Activated T-cell treated with anti-CD3 and anti-CD28 coated beads, Interleukin-2, amount 50 U/mL, for 4 hours (primary cell): ENCODE results near the gene HMGA1. TPM values are rescaled to one million over a fixed set of nuclear protein-coding genes. Genes with fewer than 3 reads are reported as not detected.

ENCODE experiments used
- ATAC-seq, 2 donors: fragments of 200-7000 bp; cut with Tn5 transposase; one replicate each; pipeline ENCODE4 v1.10.0; 2021
- DNase-seq: peaks from one replicate; pipeline ENCODE4 v3.0.0-alpha.2; 2020
- H3K27me3 Mint-ChIP-seq: one replicate; pipeline ENCODE4 v1.8.0; 2021; ENCODE audit warnings: low read depth, mixed read lengths
- H3K36me3 Mint-ChIP-seq: one replicate; pipeline ENCODE4 v1.8.0; 2022; ENCODE audit warnings: mixed read lengths; ENCODE audit not compliant: insufficient read depth
- H3K4me1 Mint-ChIP-seq: one replicate; pipeline ENCODE4 v1.8.0; 2021; ENCODE audit warnings: low read depth, mixed read lengths
- H3K4me3 Mint-ChIP-seq: one replicate; pipeline ENCODE4 v1.8.0; 2021; ENCODE audit warnings: mild to moderate bottlenecking, moderate library complexity, mixed read lengths
- H3K9me3 Mint-ChIP-seq: one replicate; pipeline ENCODE4 v1.8.0; 2021; ENCODE audit warnings: mixed read lengths
- total RNA-seq, 3 donors: library from RNA; stranded (reverse); gene quantifications; one replicate each; pipeline ENCODE4 v1.2.1, GENCODE V29; 2021

Gene HMGA1
- total RNA-seq, 3 donors from 2014 or later = 646 to 976 (median 781) TPM

- H3K27me3 Mint-ChIP-seq = no peaks in the 10 kb centered on the region
- no peaks in the 10 kb centered on the region for H3K36me3 Mint-ChIP-seq
- no peak for ATAC-seq
- peaks cover 13% of the 10 kb centered on the region for H3K4me1 Mint-ChIP-seq
- H3K9me3 Mint-ChIP-seq = no peaks in the 10 kb centered on the region
- H3K4me3 Mint-ChIP-seq = no peak overlapping the region
- DNase-seq = no peak
These were observed 30.8 kb upstream of the HMGA1 start for GRCh38 chr6:34205916-34206315.

DNA sequence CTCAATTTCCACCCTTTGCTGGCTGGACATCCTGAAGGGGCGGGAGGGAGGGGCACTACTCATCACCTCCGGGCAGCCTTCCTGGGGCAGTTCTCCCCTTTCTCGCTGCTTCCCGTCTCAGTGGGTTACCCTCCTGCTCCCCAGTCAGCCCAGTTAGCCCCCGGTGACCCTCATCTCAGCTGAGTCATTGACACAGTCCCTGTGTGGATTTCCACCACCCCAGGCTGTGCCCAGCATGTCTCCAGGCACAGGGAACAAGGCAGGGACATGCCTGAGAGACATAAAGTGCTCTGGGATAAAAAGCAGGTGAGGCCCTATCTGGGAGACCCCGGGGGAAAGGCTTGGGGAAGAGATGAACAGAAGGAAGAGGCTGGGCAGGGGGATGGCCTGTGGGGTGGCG lies 29.9 kb upstream of the HMGA1 start:
- Mint-ChIP-seq H3K4me1 (peaks cover 13% of the 10 kb centered on the region), H3K9me3 (no peaks in the 10 kb centered on the region), H3K36me3 (no peaks in the 10 kb centered on the region), H3K4me3 (no peak overlapping the region), H3K27me3 (no peaks in the 10 kb centered on the region)
- ATAC-seq (no peak), DNase-seq (no peak)

DNA sequence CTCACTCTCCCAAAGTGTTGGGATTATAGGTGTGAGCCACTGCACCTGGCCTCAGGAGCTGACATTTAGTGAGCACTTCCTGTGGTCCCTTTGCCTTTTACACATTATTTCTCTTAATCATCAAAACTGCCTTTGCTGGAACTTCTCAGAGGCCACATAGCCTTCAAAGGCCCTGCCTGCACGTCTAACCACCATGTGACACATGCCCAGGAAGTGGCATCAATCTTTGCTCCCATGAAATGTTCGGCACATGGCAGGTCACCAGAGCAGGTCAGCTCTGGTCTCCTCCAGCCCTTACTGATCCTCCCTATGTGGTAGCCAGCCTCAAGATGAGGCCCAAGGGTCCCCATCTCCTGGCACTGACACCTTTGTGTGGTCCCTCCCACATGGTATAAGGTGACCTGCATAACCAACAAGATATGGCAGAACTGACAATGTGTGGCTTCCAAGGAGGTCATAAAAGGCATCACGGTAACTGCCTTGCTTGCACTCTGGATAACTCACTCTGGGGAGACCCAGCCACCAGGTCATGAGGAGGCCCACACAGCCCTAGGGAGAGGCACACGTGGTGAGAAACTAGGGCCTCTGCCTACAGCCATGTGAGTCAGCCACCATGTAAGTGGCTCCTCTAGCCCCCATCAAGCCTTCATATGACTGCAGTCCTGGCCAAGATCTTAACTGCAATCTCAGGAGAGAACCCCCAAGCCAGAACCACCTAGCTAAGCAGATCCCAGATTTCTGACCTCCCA lies 28.8 kb upstream of the HMGA1 start:
- Mint-ChIP-seq H3K36me3 (no peaks in the 10 kb centered on the region), H3K4me1 (peaks cover 13% of the 10 kb centered on the region), H3K27me3 (no peaks in the 10 kb centered on the region), H3K4me3 (no peak overlapping the region), H3K9me3 (no peaks in the 10 kb centered on the region)
- DNase-seq (no peak), ATAC-seq (peak; percentile 94)

DNA sequence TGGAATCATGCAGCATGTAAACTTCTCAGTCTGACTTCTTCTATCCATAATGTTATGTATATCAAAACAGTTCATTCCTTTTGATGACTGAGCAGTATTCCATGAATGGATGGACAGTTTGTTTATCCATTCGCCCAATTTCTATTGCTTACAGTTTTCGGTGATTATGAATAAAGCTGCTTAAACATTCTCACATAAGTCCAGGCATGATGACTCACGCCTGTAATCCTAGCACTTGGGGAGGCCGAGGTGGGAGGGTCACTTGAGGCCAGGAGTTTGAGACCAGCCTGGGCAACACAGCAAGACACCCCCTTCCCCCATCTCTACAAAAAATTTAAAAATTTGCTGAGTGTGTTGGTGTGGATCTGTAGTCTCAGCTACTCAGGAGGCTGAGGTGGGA lies 22.9 kb upstream of the HMGA1 start:
- H3K4me1 Mint-ChIP-seq = no peaks in the 10 kb centered on the region
- no peaks in the 10 kb centered on the region for H3K9me3 Mint-ChIP-seq
- H3K36me3 Mint-ChIP-seq = no peaks in the 10 kb centered on the region
- ATAC-seq (no peak), DNase-seq (no peak)
- peaks cover 1% of the 10 kb centered on the region for H3K27me3 Mint-ChIP-seq
- H3K4me3 Mint-ChIP-seq = no peak overlapping the region

GRCh38 chr6:34218691-34219090 lies 18.0 kb upstream of the HMGA1 start:
- DNase-seq (no peak), ATAC-seq (no peak)
- peaks cover 9% of the 10 kb centered on the region for H3K4me1 Mint-ChIP-seq
- peaks cover 1% of the 10 kb centered on the region for H3K27me3 Mint-ChIP-seq
- no peak overlapping the region for H3K4me3 Mint-ChIP-seq
- H3K9me3 Mint-ChIP-seq = no peaks in the 10 kb centered on the region
- no peaks in the 10 kb centered on the region for H3K36me3 Mint-ChIP-seq

GRCh38 chr6:34223381-34223955 lies 13.2 kb upstream of the HMGA1 start:
- H3K4me1 Mint-ChIP-seq = peaks cover 24% of the 10 kb centered on the region
- DNase-seq (no peak), ATAC-seq (peak; percentile 2 to 13)
- H3K4me3 Mint-ChIP-seq = peak overlapping the region; percentile 38
- H3K36me3 Mint-ChIP-seq = no peaks in the 10 kb centered on the region
- H3K27me3 Mint-ChIP-seq = no peaks in the 10 kb centered on the region
- H3K9me3 Mint-ChIP-seq = no peaks in the 10 kb centered on the region

GRCh38 chr6:34223956-34224940 lies 12.4 kb upstream of the HMGA1 start:
- peak; percentile 92 to 93 for ATAC-seq
- no peaks in the 10 kb centered on the region for H3K27me3 Mint-ChIP-seq
- peaks cover 24% of the 10 kb centered on the region for H3K4me1 Mint-ChIP-seq
- H3K4me3 Mint-ChIP-seq = peak overlapping the region; percentile 38
- no peaks in the 10 kb centered on the region for H3K9me3 Mint-ChIP-seq
- H3K36me3 Mint-ChIP-seq = no peaks in the 10 kb centered on the region
- DNase-seq = peak; percentile 94

DNA sequence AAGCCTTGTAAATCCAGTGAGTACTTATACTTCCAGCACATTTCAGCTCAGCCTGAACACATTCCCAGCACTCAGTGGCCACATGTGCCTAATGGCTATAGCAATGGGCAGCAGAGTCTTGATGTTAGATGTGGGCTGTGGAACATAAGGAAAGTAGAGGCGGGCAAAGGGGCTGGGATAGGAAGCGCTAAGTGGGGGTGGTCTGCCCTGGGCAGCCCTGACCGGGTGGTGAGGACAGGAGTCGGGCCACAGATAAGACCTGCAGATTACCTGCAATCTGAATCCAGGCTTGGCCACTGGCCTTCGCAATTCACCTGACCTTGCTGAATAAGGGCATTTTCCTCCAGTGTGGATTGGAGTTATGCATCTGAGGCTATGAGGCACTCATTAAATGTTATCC lies 11.1 kb upstream of the HMGA1 start:
- ATAC-seq (no peak), DNase-seq (no peak)
- Mint-ChIP-seq H3K27me3 (no peaks in the 10 kb centered on the region), H3K4me3 (no peak overlapping the region), H3K9me3 (no peaks in the 10 kb centered on the region), H3K4me1 (peaks cover 24% of the 10 kb centered on the region), H3K36me3 (no peaks in the 10 kb centered on the region)

DNA sequence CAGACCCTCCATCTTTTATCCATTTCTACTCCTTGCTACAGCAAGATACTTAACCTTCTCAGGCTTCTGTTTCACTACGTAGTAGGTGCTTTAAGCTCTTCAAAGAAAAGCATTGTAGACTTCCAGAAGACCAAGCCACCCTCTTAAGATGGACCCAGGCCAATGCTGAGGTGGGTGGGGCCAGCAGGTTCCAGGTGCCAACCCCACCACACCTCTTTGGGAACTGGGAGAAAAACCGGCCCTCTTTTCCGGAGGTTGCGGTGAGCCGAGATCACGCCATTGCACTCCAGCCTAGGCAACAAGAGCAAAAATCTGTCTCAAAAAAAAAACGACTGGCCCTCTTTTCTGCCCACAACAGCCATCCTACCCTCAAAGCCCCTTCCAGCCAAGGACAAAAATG lies 10.6 kb upstream of the HMGA1 start:
- H3K9me3 Mint-ChIP-seq = no peaks in the 10 kb centered on the region
- H3K4me3 Mint-ChIP-seq = no peak overlapping the region
- no peaks in the 10 kb centered on the region for H3K36me3 Mint-ChIP-seq
- H3K27me3 Mint-ChIP-seq = no peaks in the 10 kb centered on the region
- no peak for DNase-seq
- ATAC-seq = no peak
- H3K4me1 Mint-ChIP-seq = peaks cover 24% of the 10 kb centered on the region

DNA sequence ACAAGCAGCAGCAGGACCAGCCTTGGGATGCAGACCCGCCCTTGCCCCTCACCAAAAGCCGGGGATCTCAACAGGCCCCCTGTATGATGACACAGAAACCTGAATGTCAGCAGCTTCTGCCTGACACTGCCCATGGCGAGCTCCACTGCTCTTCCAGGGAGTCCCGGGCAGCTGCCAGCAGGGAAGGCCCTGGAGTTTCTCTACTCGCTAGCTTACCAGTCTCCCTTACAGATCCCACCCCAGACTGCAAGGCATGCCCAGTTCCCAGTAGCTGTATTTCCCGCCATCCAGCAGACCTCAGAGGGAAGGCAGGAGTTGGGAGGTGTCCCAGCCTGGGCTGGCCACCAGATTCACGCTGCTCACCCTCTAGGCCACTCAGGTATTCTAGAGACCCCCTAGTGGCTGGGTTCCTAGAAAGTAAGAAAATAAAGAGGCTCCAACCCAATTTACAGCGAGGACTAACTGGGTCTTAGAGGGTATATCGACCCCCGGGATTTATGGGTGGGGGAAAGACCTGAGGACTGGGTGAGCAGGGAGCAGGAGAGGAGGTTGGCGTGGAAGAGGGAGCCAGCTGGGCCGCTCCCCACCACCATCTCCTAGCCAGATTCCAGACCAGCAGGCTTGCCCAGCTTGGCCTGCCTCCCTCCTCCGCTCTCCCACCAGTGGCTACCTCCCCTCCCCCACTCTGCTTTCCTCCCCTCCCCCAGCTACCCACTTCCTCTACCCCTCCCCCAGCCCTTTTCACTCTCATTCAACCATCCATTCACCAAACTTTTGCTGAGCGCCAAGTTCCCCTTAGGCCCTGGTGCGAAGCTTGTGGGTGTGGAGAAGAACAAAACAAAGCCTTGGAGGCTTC lies 9.7 kb upstream of the HMGA1 start:
- peaks cover 24% of the 10 kb centered on the region for H3K4me1 Mint-ChIP-seq
- DNase-seq (no peak), ATAC-seq (no peak)
- no peaks in the 10 kb centered on the region for H3K9me3 Mint-ChIP-seq
- no peaks in the 10 kb centered on the region for H3K27me3 Mint-ChIP-seq
- no peak overlapping the region for H3K4me3 Mint-ChIP-seq
- H3K36me3 Mint-ChIP-seq = no peaks in the 10 kb centered on the region

DNA sequence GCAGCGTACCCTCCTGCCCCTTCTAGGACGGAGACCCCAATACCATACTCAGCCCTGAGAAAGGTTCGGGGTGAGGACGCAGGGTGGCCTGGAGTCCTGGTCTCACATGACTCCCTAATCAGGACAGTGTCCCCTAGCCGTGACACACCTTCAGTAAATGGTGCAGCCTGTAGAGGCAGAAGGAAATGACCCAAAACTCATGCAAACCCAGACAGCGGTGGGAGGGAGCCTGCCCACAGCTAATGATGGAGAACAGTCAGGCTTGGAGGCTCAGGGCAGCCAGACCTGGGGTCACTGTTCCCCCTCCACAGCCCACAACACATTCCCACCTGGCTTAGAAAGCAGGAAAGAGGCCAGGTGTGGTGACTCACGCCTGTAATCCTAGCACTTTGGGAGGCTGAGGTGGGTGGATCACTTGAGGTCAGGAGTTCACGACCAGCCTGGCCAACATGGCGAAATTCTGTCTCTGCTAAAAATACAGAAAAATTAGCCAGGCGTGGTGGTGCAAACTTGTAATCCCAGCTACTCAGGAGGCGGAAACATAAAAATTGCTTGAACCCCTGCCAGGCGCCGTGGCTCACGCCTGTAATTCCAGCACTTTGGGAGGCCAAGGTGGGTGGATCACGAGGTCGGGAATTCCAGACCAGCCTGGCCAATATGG lies 8.8 kb upstream of the HMGA1 start:
- Mint-ChIP-seq H3K4me3 (no peak overlapping the region), H3K27me3 (no peaks in the 10 kb centered on the region), H3K36me3 (no peaks in the 10 kb centered on the region), H3K9me3 (no peaks in the 10 kb centered on the region), H3K4me1 (peaks cover 23% of the 10 kb centered on the region)
- DNase-seq = no peak
- ATAC-seq = no peak

DNA sequence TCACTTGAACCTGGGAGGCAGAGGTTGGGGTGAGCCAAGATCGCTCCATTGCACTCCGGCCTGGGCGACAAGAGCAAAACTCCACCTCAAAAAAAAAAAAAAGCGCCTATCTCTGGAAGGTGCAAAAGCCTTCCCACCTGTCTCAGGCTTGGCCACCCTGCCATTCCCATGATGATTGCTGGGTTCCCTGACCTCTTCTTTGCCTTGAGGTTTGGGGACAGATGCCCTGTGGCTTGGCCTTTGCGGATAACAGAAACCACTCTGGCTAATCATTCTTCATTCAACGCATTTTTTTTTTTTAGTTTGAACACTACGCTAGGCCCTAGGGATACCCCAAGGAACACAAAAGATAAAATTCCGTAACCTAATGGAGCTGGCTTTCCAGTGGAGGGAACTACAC lies 6.8 kb upstream of the HMGA1 start:
- Mint-ChIP-seq H3K27me3 (no peaks in the 10 kb centered on the region), H3K4me3 (no peak overlapping the region), H3K4me1 (peaks cover 17% of the 10 kb centered on the region), H3K36me3 (no peaks in the 10 kb centered on the region), H3K9me3 (no peaks in the 10 kb centered on the region)
- ATAC-seq (no peak), DNase-seq (no peak)

DNA sequence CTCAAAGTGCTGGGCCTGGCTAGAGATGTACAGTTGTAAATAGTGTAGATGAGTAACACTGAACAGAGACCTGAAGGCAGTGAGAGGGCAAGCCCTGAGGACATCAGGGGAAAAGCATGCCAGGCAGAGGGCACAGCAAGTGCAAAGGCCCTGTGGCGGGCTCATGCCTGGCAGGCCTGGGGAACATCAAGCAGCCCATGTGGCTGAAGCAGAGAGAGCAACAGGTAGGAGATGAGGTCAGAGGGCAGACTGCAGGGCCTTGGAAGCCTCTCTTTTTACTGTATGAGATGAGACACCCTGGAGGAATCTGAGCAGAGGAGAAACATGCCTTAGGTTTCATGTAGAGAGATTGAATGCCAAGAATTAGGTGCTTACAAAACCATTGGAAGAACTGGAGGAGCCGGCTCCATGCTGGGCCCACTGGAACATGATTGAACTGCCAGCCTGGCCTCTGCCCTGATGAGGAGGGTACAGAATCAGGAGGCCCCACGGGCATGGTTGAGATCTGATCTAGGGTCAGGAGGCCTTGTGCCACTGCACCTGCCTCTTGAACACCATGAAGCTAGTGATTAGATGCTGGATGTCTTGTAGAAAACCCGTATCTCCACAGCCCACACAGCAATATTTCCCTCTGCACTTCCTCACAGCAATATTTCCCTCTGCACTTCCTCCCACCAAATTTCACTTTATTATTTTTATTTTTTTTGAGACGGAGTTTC lies 5.9 kb upstream of the HMGA1 start:
- Mint-ChIP-seq H3K9me3 (no peaks in the 10 kb centered on the region), H3K36me3 (no peaks in the 10 kb centered on the region), H3K4me1 (peaks cover 16% of the 10 kb centered on the region), H3K27me3 (no peaks in the 10 kb centered on the region), H3K4me3 (no peak overlapping the region)
- ATAC-seq (no peak), DNase-seq (no peak)
